Activated CD8-positive, alpha-beta memory T cell treated with anti-CD3 and anti-CD28 coated beads for 48 hours (primary cell): ENCODE data around the gene KRTAP4-11.
"Not testable (repeated sequence)": the region's sequence is repeated elsewhere in the genome, so short reads cannot be mapped to it uniquely, and the experiment has no call there.

ENCODE experiments used
- DNase-seq, 3 experiments: peaks; one replicate each; pipeline ENCODE4 v3.0.0-alpha.2; 2020; ENCODE audit warnings: low read depth in 2 of 3, low spot score in 2 of 3

Gene KRTAP4-11

GRCh38 chr17:41123991-41124371 is 5.8 kb upstream of the KRTAP4-11 start, which contains the start of gene KRTAP4-12:
KRTAP4-12 (minus strand) TSS chr17:41124182; CDS start chr17:41124122, 60 bp downstream.
- not testable (repeated sequence) for DNase-seq

DNA sequence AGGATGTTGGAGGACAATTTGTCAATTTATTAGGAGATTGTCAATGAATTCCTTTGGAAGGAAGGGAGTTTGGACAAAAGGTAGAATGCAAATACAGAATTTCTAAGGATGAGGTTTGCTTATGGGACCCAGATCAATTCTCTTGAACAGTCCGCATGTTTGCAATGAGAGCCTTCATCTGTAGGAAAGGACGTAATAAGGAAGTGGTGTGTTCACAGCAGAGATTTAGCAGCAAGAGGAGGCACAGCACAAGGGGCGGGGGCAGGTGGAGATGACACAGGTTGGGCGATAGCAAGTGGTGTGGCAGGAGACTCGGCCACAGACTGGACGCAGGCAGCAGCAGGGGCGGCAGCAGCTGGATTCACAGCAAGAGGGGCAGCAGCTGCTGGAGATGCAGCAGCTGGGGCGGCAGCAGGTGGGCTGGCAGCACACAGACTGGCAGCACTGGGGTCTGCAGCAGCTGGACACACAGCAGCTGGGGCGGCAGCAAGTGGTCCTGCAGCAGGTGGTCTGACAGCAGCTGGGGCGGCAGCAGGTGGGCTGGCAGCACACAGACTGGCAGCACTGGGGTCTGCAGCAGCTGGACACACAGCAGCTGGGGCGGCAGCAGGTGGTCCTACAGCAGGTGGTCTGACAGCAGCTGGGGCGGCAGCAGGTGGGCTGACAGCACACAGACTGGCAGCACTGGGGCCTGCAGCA is 5.3 kb upstream of the KRTAP4-11 start:
- not testable (repeated sequence) for DNase-seq

DNA sequence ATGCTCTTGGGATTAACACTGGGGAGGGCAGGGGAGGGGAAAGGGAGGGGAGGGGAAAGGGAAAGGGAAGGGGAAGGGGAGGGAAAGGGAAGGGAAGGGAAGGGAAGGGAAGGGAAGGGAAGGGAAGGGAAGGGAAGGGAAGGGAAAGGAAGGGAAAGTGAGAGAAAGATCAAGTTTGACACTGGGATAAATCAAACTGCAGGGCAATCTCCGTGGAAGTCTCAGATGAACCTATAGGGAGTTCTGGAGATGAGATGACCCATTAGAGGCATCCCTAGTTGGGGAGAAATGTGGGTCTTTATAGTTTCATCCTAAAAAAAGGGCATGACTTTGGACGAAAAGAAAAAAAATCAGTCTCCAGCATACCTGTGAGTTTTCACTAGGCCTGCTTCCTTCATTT is 3.6 kb upstream of the KRTAP4-11 start:
- no peak for DNase-seq

GRCh38 chr17:41119696-41120690 is 1.8 kb upstream of the KRTAP4-11 start:
- DNase-seq: not testable (repeated sequence)

DNA sequence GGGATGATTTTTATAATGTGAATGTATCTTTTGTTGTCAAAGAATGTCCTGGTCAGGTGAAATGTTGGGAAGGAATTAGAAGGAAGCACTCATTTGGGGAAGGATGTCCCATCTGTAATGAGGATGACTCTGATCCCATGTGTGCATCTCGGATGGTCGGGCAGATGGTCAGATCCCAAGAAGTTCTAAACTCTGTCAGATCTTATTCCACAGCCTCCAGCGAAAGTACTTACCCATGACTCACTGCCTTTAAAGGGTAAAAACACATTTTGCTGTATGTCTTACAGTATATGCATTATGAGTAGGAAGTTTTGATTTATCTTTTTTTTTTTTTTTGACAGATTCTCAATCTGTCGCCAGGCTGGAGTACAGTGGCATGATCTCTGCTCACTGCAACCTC is 548 bp upstream of the KRTAP4-11 start:
- DNase-seq: no peak

- DNase-seq: no peak
Measured at GRCh38 chr17:41116297-41116696, 1.9 kb downstream of the KRTAP4-11 start.

DNA sequence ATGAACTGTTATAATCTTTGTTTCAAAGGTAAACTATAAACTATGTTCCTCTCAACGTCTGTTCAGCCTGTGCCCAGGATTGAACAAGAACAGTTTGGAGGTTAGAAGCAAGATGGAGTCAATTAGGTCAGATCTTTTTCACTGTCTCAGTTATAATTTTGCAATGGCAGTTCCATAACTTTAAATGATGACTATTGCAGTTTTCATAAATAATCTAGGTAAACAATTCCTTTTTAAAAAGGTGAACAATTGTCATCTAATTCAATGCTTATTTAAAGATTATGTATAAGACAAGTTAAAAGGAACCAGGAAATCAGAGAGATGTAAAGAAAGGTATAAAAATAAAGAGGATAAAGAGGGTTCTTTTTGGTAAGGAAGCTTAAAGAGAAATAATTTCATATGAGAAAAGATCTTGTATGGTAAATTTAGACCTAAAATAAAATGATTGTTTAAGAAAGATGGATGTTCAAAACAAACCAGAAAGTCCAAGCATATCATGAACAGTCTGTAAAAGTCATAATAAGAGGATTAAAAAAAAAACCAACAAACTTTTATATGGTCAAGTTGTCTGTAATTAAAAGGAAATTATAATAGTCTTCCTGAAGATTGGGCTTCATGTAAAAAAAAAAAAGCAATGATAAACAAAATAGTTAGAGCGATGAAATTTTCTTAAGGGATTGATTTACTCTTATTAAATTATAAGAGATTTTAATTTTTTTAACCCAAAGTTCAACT is 6.9 kb downstream of the KRTAP4-11 start:
- DNase-seq: no peak

GRCh38 chr17:41108728-41109386 is 9.3 kb downstream of the KRTAP4-11 start:
- not testable (repeated sequence) for DNase-seq

GRCh38 chr17:41107941-41108450 is 10.2 kb downstream of the KRTAP4-11 start:
- DNase-seq: no peak

DNA sequence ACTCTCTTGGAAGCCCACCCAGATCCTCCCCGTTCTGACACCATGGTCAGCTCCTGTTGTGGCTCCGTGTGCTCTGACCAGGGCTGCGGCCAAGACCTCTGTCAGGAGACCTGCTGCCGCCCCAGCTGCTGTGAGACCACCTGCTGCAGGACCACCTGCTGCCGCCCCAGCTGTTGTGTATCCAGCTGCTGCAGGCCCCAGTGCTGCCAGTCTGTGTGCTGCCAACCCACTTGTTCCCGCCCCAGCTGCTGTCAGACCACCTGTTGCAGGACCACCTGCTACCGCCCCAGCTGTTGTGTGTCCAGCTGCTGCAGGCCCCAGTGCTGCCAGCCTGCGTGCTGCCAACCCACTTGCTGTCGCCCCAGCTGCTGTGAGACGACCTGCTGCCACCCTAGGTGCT is 12.8 kb downstream of the KRTAP4-11 start, which contains the start of gene KRTAP4-9:
Gene KRTAP4-9, plus strand, starts transcription at position 43 of the 400 bp plus-strand sequence. Its CDS starts 0 bp downstream, at position 43.
- not testable (repeated sequence) for DNase-seq

DNA sequence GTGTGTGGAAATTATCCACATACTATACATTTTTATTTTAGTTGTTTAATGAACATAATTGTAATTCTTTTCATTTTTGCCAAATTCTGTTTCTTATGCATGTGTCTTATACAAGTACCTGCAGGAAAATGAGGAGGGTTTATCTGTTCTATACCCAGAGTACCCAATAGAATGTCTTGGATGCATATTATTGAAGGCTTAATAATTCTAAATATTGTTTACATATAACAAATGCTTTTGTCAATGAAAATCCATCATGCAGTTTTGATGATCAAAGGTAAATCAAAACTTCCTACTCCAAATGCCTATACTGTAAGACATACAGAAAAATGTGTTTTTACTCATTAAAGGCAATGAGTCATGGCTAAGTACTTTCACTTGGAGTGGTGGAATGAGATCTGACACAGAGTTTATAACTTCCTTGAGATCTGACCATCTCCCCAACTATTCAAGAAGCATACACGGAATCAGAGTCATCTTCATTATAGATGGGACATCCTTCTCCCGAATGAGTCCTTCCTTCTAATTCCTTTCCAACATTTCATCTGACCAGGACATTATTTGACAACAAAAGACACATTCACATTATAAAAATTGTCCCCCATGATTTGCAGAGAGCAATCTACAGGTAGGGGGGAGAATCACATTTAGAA is 13.7 kb downstream of the KRTAP4-11 start:
- not testable (repeated sequence) for DNase-seq

DNA sequence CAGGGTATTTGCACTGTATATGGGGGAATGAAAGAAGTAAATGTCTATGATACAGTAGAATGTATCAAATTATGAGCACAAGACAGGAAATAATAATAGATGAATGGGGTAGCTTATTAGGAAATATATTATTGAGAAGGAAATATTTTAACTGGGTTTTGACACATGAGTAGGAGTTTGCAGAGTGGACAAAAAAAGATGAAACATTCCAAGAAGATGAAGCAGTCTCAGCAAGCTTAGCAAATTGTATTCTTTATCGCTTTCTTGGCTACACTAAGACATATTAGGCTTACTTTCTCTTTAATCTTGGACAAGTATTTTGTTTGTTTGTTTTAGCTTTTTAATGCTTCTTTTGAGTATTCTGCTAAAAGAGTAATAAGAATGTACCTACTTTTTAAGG is 14.3 kb downstream of the KRTAP4-11 start:
- DNase-seq: no peak

DNA sequence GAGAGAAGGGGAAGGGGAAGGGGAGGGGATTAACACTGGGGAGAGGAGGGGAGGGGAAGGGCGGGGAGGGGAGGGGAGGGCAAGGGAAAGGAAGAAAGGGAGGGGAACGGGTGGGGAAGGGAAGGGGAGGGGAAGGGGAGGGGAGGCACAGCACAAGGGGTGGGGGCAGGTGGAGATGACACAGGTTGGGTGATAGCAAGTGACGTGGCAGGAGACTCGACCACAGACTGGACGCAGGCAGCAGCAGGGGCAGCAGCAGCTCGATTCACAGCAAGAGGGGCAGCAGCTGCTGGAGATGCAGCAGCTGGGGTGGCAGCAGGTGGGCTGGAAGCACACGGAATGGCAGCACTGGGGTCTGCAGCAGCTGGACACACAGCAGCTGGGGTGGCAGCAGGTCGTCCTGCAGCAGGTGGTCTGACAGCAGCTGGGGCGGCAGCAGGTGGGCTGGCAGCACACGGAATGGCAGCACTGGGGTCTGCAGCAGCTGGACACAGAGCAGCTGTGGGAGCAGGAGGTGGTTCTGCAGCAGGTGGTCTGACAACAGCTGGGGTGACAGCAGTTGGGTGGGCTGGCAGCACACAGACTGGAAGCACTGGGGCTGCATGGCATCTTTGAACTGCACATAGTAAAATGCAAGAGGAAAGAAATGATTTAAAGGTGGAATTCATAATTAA is 16.4 kb downstream of the KRTAP4-11 start, which contains the start of gene KRTAP4-16:
Gene KRTAP4-16, minus strand, starts transcription at position 624 of the 674 bp plus-strand sequence. Its CDS starts 0 bp downstream, at position 624.
- no peak for DNase-seq

GRCh38 chr17:41099682-41100480 is 18.3 kb downstream of the KRTAP4-11 start:
- DNase-seq: not testable (repeated sequence)

DNA sequence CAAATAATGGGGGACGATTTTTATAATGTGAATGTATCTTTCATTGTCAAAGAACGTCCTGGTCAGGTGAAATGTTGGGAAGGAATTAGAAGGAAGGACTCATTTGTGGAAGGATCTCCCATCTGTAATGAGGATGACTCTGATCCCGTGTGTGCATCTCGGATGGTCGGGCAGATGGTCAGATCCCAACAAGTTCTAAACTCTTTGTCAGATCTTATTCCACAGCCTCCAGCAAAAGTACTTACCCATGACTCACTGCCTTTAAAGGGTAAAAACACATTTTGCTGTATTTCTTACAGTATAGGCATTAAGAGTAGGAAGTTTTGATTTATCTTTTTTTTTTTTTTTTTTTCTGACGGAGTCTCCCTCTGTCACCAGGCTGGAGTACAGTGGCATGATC is 19.7 kb downstream of the KRTAP4-11 start:
- DNase-seq: no peak

- DNase-seq: no peak
Measured at GRCh38 chr17:41098042-41098441, 20.1 kb downstream of the KRTAP4-11 start, which contains the start of gene KRTAP4-8. KRTAP4-8 (minus strand) TSS chr17:41098142; CDS start chr17:41098084, 58 bp downstream.

DNA sequence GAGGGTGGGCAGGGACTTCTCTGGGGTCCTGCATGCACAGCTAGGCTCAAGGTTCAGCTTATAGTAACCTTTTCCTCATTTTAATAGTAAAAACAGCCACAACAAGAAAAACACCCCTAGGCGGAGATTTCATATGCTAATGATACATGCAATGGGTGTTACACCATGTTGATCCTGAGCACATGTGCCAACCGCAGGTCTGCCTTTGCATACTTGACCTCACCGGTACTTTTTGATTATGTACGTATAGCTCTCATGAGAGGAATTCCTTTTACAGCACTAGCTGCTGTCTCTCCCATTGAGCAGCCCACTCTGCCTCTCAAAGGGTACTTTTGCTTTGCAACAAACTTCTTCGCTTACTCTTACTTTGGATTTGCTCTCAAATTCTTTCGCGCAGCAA is 22.1 kb downstream of the KRTAP4-11 start:
- DNase-seq: no peak

GRCh38 chr17:41088760-41089352 is 29.3 kb downstream of the KRTAP4-11 start:
- DNase-seq: not testable (repeated sequence)
